ENCODE measurements around the gene SYNE2. TPM values are rescaled to one million over a fixed set of nuclear protein-coding genes. Genes with fewer than 3 reads are reported as not detected.

SYNE2 gene
- total and polyA plus RNA-seq, 10 of the 15 experiments (the other 5 are each of a cell fraction or from before 2014, with no cell fraction given) = 2.1 to 52.7 (median 38.1) TPM

DNA sequence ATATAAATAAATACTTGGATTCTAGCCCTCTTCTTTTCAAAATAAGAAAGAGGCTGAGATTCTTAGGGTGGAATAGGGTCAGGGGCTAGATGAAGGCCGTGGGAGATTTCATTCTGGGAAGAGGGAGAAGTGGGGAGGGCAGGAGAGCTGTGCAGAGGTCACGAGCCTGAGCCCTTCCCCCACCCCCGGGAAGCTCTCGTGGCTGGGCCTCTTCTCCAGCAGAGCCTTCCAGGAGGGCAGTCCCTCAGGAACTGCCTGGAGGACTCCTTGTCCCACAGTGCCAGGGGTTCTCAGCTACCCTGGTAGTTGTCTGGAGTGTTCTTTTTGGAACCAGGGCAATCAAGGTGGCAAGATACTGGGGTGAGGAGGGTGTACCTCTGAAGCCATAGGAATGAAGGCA lies 347.4 kb downstream of the SYNE2 start:
- Histone ChIP-seq H3K9ac (ENCODE audit: control insufficient read depth, insufficient read depth, low read length) (no peak overlapping the region), H3K36me3 (ENCODE audit: control insufficient read depth in 2 of 2, insufficient read depth in 2 of 2, low read length in 1 of 2) (peaks cover 3 to 4% of the 10 kb centered on the region in 2 experiments; a peak in 3 of 4 replicates), H3K27me3 (replicated peaks in 1 of 2; ENCODE audit: control insufficient read depth in 2 of 2, insufficient read depth in 2 of 2, low read length in 1 of 2) (no peaks in the 10 kb centered on the region), H3K27ac (ENCODE audit: control insufficient read depth, insufficient read depth) (no peak overlapping the region), H4K20me1 (ENCODE audit: control insufficient read depth, insufficient read depth) (no peaks in the 10 kb centered on the region), H3K9me3 (replicated peaks; ENCODE audit: control insufficient read depth, insufficient read depth, low read length) (no peaks in the 10 kb centered on the region), H3K4me2 (ENCODE audit: control insufficient read depth, insufficient read depth) (no peak overlapping the region), H3K4me1 (ENCODE audit: control insufficient read depth, insufficient read depth, low read length) (peaks cover 21% of the 10 kb centered on the region), H3K4me3 (no peak overlapping the region), H3K79me2 (ENCODE audit: control insufficient read depth, insufficient read depth, low read length) (no peaks in the 10 kb centered on the region; the same call in none of the 2 replicates), H2AFZ (ENCODE audit: control insufficient read depth, low read depth, low read length) (no peak overlapping the region)
- CTCF ChIA-PET = interaction anchor here (0.7 kb wide), 2 partner anchors 16 to 399 kb away, joined by 3 read pairs; no protein-coding TSS in a partner anchor
- intact Hi-C loops (cut with micrococcal nuclease; ENCODE audit: unreplicated experiment) (no loop called here), in situ Hi-C loops (cut with MboI) (no loop called here)
- 73% methylated on average over 4 of the region's 4 CpGs for WGBS (ENCODE audit: insufficient coverage, insufficient replicate concordance, low lambda C conversion rate, missing lambda C conversion rate)
- POLR2A ChIA-PET = interaction anchor here (0.6 kb wide), 1 partner anchor 44 kb away, joined by 7 read pairs; no protein-coding TSS in a partner anchor
- ATAC-seq = no peak
- BruUV-seq (replicated peaks) = no TSS peak
- no peak for DNase-seq (ENCODE audit: low read depth, low spot score)
- RAD21 ChIA-PET (ENCODE audit: unreplicated experiment) = interaction anchor here (0.6 kb wide), 1 partner anchor 577 kb away, joined by 3 read pairs; no protein-coding TSS in a partner anchor
- SMC1A ChIA-PET (ENCODE audit: uncharacterized antibody, unreplicated experiment) = interaction anchor here (1.0 to 2.0 kb wide), 4 partner anchors 9 to 334 kb away, joined by 3 to 6 read pairs (median 4); no protein-coding TSS in a partner anchor
- no peak for FAIRE-seq
- TF ChIP-seq, protein P1, sequence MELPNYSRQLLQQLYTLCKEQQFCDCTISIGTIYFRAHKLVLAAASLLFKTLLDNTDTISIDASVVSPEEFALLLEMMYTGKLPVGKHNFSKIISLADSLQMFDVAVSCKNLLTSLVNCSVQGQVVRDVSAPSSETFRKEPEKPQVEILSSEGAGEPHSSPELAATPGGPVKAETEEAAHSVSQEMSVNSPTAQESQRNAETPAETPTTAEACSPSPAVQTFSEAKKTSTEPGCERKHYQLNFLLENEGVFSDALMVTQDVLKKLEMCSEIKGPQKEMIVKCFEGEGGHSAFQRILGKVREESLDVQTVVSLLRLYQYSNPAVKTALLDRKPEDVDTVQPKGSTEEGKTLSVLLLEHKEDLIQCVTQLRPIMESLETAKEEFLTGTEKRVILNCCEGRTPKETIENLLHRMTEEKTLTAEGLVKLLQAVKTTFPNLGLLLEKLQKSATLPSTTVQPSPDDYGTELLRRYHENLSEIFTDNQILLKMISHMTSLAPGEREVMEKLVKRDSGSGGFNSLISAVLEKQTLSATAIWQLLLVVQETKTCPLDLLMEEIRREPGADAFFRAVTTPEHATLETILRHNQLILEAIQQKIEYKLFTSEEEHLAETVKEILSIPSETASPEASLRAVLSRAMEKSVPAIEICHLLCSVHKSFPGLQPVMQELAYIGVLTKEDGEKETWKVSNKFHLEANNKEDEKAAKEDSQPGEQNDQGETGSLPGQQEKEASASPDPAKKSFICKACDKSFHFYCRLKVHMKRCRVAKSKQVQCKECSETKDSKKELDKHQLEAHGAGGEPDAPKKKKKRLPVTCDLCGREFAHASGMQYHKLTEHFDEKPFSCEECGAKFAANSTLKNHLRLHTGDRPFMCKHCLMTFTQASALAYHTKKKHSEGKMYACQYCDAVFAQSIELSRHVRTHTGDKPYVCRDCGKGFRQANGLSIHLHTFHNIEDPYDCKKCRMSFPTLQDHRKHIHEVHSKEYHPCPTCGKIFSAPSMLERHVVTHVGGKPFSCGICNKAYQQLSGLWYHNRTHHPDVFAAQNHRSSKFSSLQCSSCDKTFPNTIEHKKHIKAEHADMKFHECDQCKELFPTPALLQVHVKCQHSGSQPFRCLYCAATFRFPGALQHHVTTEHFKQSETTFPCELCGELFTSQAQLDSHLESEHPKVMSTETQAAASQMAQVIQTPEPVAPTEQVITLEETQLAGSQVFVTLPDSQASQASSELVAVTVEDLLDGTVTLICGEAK (IDR thresholded peaks at IDR 0.05; ENCODE audit: borderline replicate concordance) = no peak
- no peak for TF ChIP-seq SREBF2 (IDR thresholded peaks at IDR 0.05; ENCODE audit: low read length)
- TF ChIP-seq, protein P2, sequence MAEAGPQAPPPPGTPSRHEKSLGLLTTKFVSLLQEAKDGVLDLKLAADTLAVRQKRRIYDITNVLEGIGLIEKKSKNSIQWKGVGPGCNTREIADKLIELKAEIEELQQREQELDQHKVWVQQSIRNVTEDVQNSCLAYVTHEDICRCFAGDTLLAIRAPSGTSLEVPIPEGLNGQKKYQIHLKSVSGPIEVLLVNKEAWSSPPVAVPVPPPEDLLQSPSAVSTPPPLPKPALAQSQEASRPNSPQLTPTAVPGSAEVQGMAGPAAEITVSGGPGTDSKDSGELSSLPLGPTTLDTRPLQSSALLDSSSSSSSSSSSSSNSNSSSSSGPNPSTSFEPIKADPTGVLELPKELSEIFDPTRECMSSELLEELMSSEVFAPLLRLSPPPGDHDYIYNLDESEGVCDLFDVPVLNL (IDR thresholded peaks at IDR 0.05; ENCODE audit: low read depth, low read length) = no peak
- TF ChIP-seq MTA3 (IDR thresholded peaks at IDR 0.05; ENCODE audit: borderline replicate concordance, low read length) = no peak
- TF ChIP-seq, protein P3, sequence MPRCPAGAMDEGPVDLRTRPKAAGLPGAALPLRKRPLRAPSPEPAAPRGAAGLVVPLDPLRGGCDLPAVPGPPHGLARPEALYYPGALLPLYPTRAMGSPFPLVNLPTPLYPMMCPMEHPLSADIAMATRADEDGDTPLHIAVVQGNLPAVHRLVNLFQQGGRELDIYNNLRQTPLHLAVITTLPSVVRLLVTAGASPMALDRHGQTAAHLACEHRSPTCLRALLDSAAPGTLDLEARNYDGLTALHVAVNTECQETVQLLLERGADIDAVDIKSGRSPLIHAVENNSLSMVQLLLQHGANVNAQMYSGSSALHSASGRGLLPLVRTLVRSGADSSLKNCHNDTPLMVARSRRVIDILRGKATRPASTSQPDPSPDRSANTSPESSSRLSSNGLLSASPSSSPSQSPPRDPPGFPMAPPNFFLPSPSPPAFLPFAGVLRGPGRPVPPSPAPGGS (IDR thresholded peaks at IDR 0.05; ENCODE audit: borderline replicate concordance, insufficient read depth, low read depth, low read length, poor library complexity, severe bottlenecking) = no peak
- no peak for TF ChIP-seq MEF2B (IDR thresholded peaks at IDR 0.05; ENCODE audit: partially characterized antibody, poor library complexity, severe bottlenecking)
- no peak for TF ChIP-seq SRF (IDR thresholded peaks at IDR 0.05; ENCODE audit: low read depth in 2 of 2, low read length in 2 of 2)
- TF ChIP-seq EGR1 (IDR thresholded peaks at IDR 0.05; ENCODE audit: borderline replicate concordance in 1 of 2, low read depth in 2 of 2, low read length in 2 of 2) = no peak
- TF ChIP-seq, protein P4, sequence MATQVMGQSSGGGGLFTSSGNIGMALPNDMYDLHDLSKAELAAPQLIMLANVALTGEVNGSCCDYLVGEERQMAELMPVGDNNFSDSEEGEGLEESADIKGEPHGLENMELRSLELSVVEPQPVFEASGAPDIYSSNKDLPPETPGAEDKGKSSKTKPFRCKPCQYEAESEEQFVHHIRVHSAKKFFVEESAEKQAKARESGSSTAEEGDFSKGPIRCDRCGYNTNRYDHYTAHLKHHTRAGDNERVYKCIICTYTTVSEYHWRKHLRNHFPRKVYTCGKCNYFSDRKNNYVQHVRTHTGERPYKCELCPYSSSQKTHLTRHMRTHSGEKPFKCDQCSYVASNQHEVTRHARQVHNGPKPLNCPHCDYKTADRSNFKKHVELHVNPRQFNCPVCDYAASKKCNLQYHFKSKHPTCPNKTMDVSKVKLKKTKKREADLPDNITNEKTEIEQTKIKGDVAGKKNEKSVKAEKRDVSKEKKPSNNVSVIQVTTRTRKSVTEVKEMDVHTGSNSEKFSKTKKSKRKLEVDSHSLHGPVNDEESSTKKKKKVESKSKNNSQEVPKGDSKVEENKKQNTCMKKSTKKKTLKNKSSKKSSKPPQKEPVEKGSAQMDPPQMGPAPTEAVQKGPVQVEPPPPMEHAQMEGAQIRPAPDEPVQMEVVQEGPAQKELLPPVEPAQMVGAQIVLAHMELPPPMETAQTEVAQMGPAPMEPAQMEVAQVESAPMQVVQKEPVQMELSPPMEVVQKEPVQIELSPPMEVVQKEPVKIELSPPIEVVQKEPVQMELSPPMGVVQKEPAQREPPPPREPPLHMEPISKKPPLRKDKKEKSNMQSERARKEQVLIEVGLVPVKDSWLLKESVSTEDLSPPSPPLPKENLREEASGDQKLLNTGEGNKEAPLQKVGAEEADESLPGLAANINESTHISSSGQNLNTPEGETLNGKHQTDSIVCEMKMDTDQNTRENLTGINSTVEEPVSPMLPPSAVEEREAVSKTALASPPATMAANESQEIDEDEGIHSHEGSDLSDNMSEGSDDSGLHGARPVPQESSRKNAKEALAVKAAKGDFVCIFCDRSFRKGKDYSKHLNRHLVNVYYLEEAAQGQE (IDR thresholded peaks at IDR 0.05; ENCODE audit: low read depth, low read length) = no peak
- TF ChIP-seq RUNX3 (IDR thresholded peaks at IDR 0.05; ENCODE audit: low read length) = no peak
